ENCODE data around the gene CD3G.

CD3G gene

GRCh38 chr11:118341815-118342489 is 2.2 kb upstream of the CD3G start:
- Histone ChIP-seq H2AK5ac (ENCODE audit: low read length, severe bottlenecking) (no peak overlapping the region), H3K4me2 (ENCODE audit: low read length, poor library complexity, severe bottlenecking) (no peak overlapping the region), H3K4me1 (ENCODE audit: control insufficient read depth, insufficient read depth, low read depth, low read length) (no peaks in the 10 kb centered on the region), H2BK5ac (ENCODE audit: low read depth, low read length, poor library complexity, severe bottlenecking) (no peak overlapping the region), H3K36me3 (ENCODE audit: control insufficient read depth in 1 of 2, insufficient read depth in 2 of 2, low read depth in 1 of 2, low read length in 2 of 2) (no peaks in the 10 kb centered on the region), H4K8ac (ENCODE audit: low read length) (no peak overlapping the region), H3K14ac (ENCODE audit: low read length in 2 of 2) (no peak overlapping the region), H3K27ac (ENCODE audit: low read length, poor library complexity, severe bottlenecking) (no peak overlapping the region), H3K23ac (ENCODE audit: low read length in 2 of 2) (no peak overlapping the region), H2AFZ (ENCODE audit: low read depth, low read length) (no peak overlapping the region), H3K4ac (ENCODE audit: low read depth in 1 of 2, low read length in 2 of 2) (no peak overlapping the region), H4K91ac (ENCODE audit: low read length) (no peak overlapping the region), H3K27me3 (ENCODE audit: control insufficient read depth in 1 of 2, insufficient read depth in 1 of 2, low read length in 2 of 2) (peaks cover 53 to 72% of the 10 kb centered on the region in 2 experiments), H3K79me1 (replicated peaks; ENCODE audit: low read length, poor library complexity, severe bottlenecking) (no peaks in the 10 kb centered on the region), H2BK12ac (ENCODE audit: low read length in 2 of 2) (no peak overlapping the region), H3K18ac (ENCODE audit: low read depth in 1 of 2, low read length in 2 of 2) (no peak overlapping the region), H3K9ac (ENCODE audit: low read length) (no peak overlapping the region), H3K4me3 (ENCODE audit: insufficient read depth in 1 of 2, low read depth in 1 of 2, low read length in 2 of 2) (no peak overlapping the region), H3K9me3 (ENCODE audit: control insufficient read depth, low read length) (no peaks in the 10 kb centered on the region), H2BK15ac (ENCODE audit: low read depth, poor library complexity, severe bottlenecking) (no peak overlapping the region), H2BK120ac (ENCODE audit: low read depth, low read length) (no peak overlapping the region)
- WGBS = 68% methylated on average over 5 of the region's 5 CpGs
- DNase-seq = no peak

- Histone ChIP-seq H3K18ac (ENCODE audit: low read depth in 1 of 2, low read length in 2 of 2) (no peak within 1 kb of the TSS), H3K9me3 (ENCODE audit: control insufficient read depth, low read length) (no peaks in the 10 kb centered on the region), H3K27ac (ENCODE audit: low read length, poor library complexity, severe bottlenecking) (no peak within 1 kb of the TSS), H3K79me1 (replicated peaks; ENCODE audit: low read length, poor library complexity, severe bottlenecking) (no peaks in the 10 kb centered on the region), H3K4me2 (ENCODE audit: low read length, poor library complexity, severe bottlenecking) (no peak within 1 kb of the TSS), H4K91ac (ENCODE audit: low read length) (no peak within 1 kb of the TSS), H3K14ac (ENCODE audit: low read length in 2 of 2) (peak within 1 kb of the TSS in 1 of 2 experiments; percentile 44), H3K27me3 (ENCODE audit: control insufficient read depth in 1 of 2, insufficient read depth in 1 of 2, low read length in 2 of 2) (peaks cover 53 to 78% of the 10 kb centered on the region in 2 experiments), H2AFZ (ENCODE audit: low read depth, low read length) (no peak within 1 kb of the TSS), H3K4ac (ENCODE audit: low read depth in 1 of 2, low read length in 2 of 2) (no peak within 1 kb of the TSS), H3K4me3 (ENCODE audit: insufficient read depth in 1 of 2, low read depth in 1 of 2, low read length in 2 of 2) (no peak within 1 kb of the TSS), H4K8ac (ENCODE audit: low read length) (no peak within 1 kb of the TSS), H3K23ac (ENCODE audit: low read length in 2 of 2) (no peak within 1 kb of the TSS), H3K9ac (ENCODE audit: low read length) (no peak within 1 kb of the TSS), H3K4me1 (ENCODE audit: control insufficient read depth, insufficient read depth, low read depth, low read length) (no peaks in the 10 kb centered on the region), H2BK15ac (ENCODE audit: low read depth, poor library complexity, severe bottlenecking) (no peak within 1 kb of the TSS), H2BK12ac (ENCODE audit: low read length in 2 of 2) (no peak within 1 kb of the TSS), H2BK120ac (ENCODE audit: low read depth, low read length) (no peak within 1 kb of the TSS), H3K36me3 (ENCODE audit: control insufficient read depth in 1 of 2, insufficient read depth in 2 of 2, low read depth in 1 of 2, low read length in 2 of 2) (no peaks in the 10 kb centered on the region), H2BK5ac (ENCODE audit: low read depth, low read length, poor library complexity, severe bottlenecking) (no peak within 1 kb of the TSS), H2AK5ac (ENCODE audit: low read length, severe bottlenecking) (no peak within 1 kb of the TSS)
- no peak for DNase-seq
- 72% methylated on average over 11 of the region's 13 CpGs for WGBS
Measured at GRCh38 chr11:118342503-118343161, 1.5 kb upstream of the CD3G start, which contains the start of gene CD3D. Gene CD3D, minus strand, starts transcription at chr11:118342705. Its CDS starts 98 bp downstream, at chr11:118342607.

- H3K4me2 ChIP-seq (ENCODE audit: low read length, poor library complexity, severe bottlenecking) = no peak overlapping the region
- H4K91ac ChIP-seq (ENCODE audit: low read length) = no peak overlapping the region
- peaks cover 58 to 81% of the 10 kb centered on the region in 2 experiments for H3K27me3 ChIP-seq (ENCODE audit: control insufficient read depth in 1 of 2, insufficient read depth in 1 of 2, low read length in 2 of 2)
- no peak overlapping the region for H2AK5ac ChIP-seq (ENCODE audit: low read length, severe bottlenecking)
- H2BK15ac ChIP-seq (ENCODE audit: low read depth, poor library complexity, severe bottlenecking) = no peak overlapping the region
- WGBS = 86% methylated on average over 9 of the region's 9 CpGs
- H2BK12ac ChIP-seq (ENCODE audit: low read length in 2 of 2) = no peak overlapping the region
- H3K9me3 ChIP-seq (ENCODE audit: control insufficient read depth, low read length) = no peaks in the 10 kb centered on the region
- no peaks in the 10 kb centered on the region for H3K36me3 ChIP-seq (ENCODE audit: control insufficient read depth in 1 of 2, insufficient read depth in 2 of 2, low read depth in 1 of 2, low read length in 2 of 2)
- H3K27ac ChIP-seq (ENCODE audit: low read length, poor library complexity, severe bottlenecking) = no peak overlapping the region
- H3K79me1 ChIP-seq (replicated peaks; ENCODE audit: low read length, poor library complexity, severe bottlenecking) = no peaks in the 10 kb centered on the region
- no peak overlapping the region for H3K4ac ChIP-seq (ENCODE audit: low read depth in 1 of 2, low read length in 2 of 2)
- no peak overlapping the region for H3K4me3 ChIP-seq (ENCODE audit: insufficient read depth in 1 of 2, low read depth in 1 of 2, low read length in 2 of 2)
- H2BK5ac ChIP-seq (ENCODE audit: low read depth, low read length, poor library complexity, severe bottlenecking) = no peak overlapping the region
- no peak overlapping the region for H3K18ac ChIP-seq (ENCODE audit: low read depth in 1 of 2, low read length in 2 of 2)
- no peaks in the 10 kb centered on the region for H3K4me1 ChIP-seq (ENCODE audit: control insufficient read depth, insufficient read depth, low read depth, low read length)
- no peak overlapping the region for H4K8ac ChIP-seq (ENCODE audit: low read length)
- no peak for DNase-seq
- no peak overlapping the region for H3K9ac ChIP-seq (ENCODE audit: low read length)
- no peak overlapping the region for H2AFZ ChIP-seq (ENCODE audit: low read depth, low read length)
- H3K23ac ChIP-seq (ENCODE audit: low read length in 2 of 2) = no peak overlapping the region
- no peak overlapping the region for H2BK120ac ChIP-seq (ENCODE audit: low read depth, low read length)
- H3K14ac ChIP-seq (ENCODE audit: low read length in 2 of 2) = no peak overlapping the region
Measured at GRCh38 chr11:118343248-118343647, 896 bp upstream of the CD3G start.

- whole genome bisulfite sequencing = 81% methylated on average over 6 of the region's 6 CpGs
Measured at GRCh38 chr11:118349475-118349874, 5.3 kb downstream of the CD3G start.

More at GRCh38 chr11:118349475-118349874, 5.3 kb downstream of the CD3G start:
- Histone ChIP-seq H3K18ac (ENCODE audit: low read depth in 1 of 2, low read length in 2 of 2) (no peak overlapping the region), H2AFZ (ENCODE audit: low read depth, low read length) (no peak overlapping the region), H3K4me3 (ENCODE audit: insufficient read depth in 1 of 2, low read depth in 1 of 2, low read length in 2 of 2) (no peak overlapping the region), H3K27ac (ENCODE audit: low read length, poor library complexity, severe bottlenecking) (no peak overlapping the region), H3K36me3 (ENCODE audit: control insufficient read depth in 1 of 2, insufficient read depth in 2 of 2, low read depth in 1 of 2, low read length in 2 of 2) (no peaks in the 10 kb centered on the region), H3K27me3 (ENCODE audit: control insufficient read depth in 1 of 2, insufficient read depth in 1 of 2, low read length in 2 of 2) (peaks cover 39 to 65% of the 10 kb centered on the region in 2 experiments), H2BK15ac (ENCODE audit: low read depth, poor library complexity, severe bottlenecking) (no peak overlapping the region), H4K91ac (ENCODE audit: low read length) (no peak overlapping the region), H3K23ac (ENCODE audit: low read length in 2 of 2) (no peak overlapping the region), H3K4ac (ENCODE audit: low read depth in 1 of 2, low read length in 2 of 2) (no peak overlapping the region), H3K4me1 (ENCODE audit: control insufficient read depth, insufficient read depth, low read depth, low read length) (no peaks in the 10 kb centered on the region), H3K9me3 (ENCODE audit: control insufficient read depth, low read length) (no peaks in the 10 kb centered on the region), H3K14ac (ENCODE audit: low read length in 2 of 2) (no peak overlapping the region), H2BK5ac (ENCODE audit: low read depth, low read length, poor library complexity, severe bottlenecking) (no peak overlapping the region), H2AK5ac (ENCODE audit: low read length, severe bottlenecking) (no peak overlapping the region), H3K79me1 (replicated peaks; ENCODE audit: low read length, poor library complexity, severe bottlenecking) (no peaks in the 10 kb centered on the region), H3K9ac (ENCODE audit: low read length) (no peak overlapping the region), H4K8ac (ENCODE audit: low read length) (no peak overlapping the region), H2BK12ac (ENCODE audit: low read length in 2 of 2) (no peak overlapping the region), H2BK120ac (ENCODE audit: low read depth, low read length) (no peak overlapping the region), H3K4me2 (ENCODE audit: low read length, poor library complexity, severe bottlenecking) (no peak overlapping the region)
- DNase-seq = no peak
